MCF 10A (cell line): ENCODE data around the gene DPYD. TPM values are rescaled to one million over a fixed set of nuclear protein-coding genes. Genes with fewer than 3 reads are reported as not detected.

Source experiments
- BruUV-seq: library from RNA; stranded (reverse); fragments of 400-500 nt; replicated peaks from 2 replicates; lab custom pipeline; 2021; lab: Mats Ljungman, UMichigan
- CTCF ChIA-PET: fragments of 300-600 bp; sonication (Branson Sonifier 250); formaldehyde crosslinking; extraction: SDS; loops from one replicate; lab custom pipeline; 2021; ENCODE audit warnings: antibody characterized with exemption, inconsistent platforms; lab: Yijun Ruan, JAX
- POLR2A ChIA-PET: fragments of 300-600, 350-650 bp; sonication (Branson Sonifier 250); formaldehyde crosslinking; extraction: SDS; loops from one replicate; lab custom pipeline; 2020; ENCODE audit warnings: antibody characterized with exemption, inconsistent platforms; lab: Yijun Ruan, JAX
- DNase-seq: peaks from one replicate; pipeline ENCODE4 v3.0.0-alpha.2; 2018; ENCODE audit not compliant: unreplicated experiment
- H3K27ac Mint-ChIP-seq: one replicate; pipeline ENCODE4 v1.8.0; 2022; ENCODE audit warnings: mild to moderate bottlenecking, low read depth, mixed read lengths; ENCODE audit not compliant: unreplicated experiment
- H3K27me3 Mint-ChIP-seq: one replicate; pipeline ENCODE4 v1.8.0; 2022; ENCODE audit warnings: mixed read lengths; ENCODE audit not compliant: insufficient read depth, unreplicated experiment
- H3K36me3 Mint-ChIP-seq: one replicate; pipeline ENCODE4 v1.8.0; 2022; ENCODE audit warnings: mild to moderate bottlenecking, moderate library complexity, mixed read lengths; ENCODE audit not compliant: insufficient read depth, unreplicated experiment
- H3K4me1 Mint-ChIP-seq: one replicate; pipeline ENCODE4 v1.8.0; 2022; ENCODE audit warnings: mixed read lengths; ENCODE audit not compliant: insufficient read depth, unreplicated experiment
- H3K4me3 Mint-ChIP-seq: one replicate; pipeline ENCODE4 v1.8.0; 2022; ENCODE audit warnings: mild to moderate bottlenecking, moderate library complexity, mixed read lengths; ENCODE audit not compliant: unreplicated experiment
- H3K9me3 Mint-ChIP-seq: one replicate; pipeline ENCODE4 v1.8.0; 2022; ENCODE audit warnings: mixed read lengths; ENCODE audit not compliant: unreplicated experiment
- CTCF ChIP-seq: fragments of 200-600 bp; IDR thresholded peaks from one replicate; pipeline ENCODE4 v1.8.0; 2022; ENCODE audit warnings: antibody characterized with exemption, mild to moderate bottlenecking; ENCODE audit not compliant: unreplicated experiment
- intact Hi-C: fragments of 100-400 bp; cut with micrococcal nuclease; formaldehyde crosslinking; loops from 2 replicates; pipeline ENCODE4 v1.14.1; 2022
- total RNA-seq: library from RNA; stranded (reverse); gene quantifications from 2 replicates; pipeline ENCODE4 v1.2.3, GENCODE V29; 2022

Gene DPYD
- total RNA-seq, 1 experiment from 2014 or later = 48.2 TPM

GRCh38 chr1:97143236-97143882 lies 777.5 kb downstream of the DPYD start:
- Mint-ChIP-seq H3K9me3 (no peaks in the 10 kb centered on the region), H3K27me3 (no peaks in the 10 kb centered on the region), H3K4me3 (no peak overlapping the region), H3K36me3 (peaks cover 6% of the 10 kb centered on the region), H3K27ac (peak overlapping the region; percentile 93), H3K4me1 (peaks cover 56% of the 10 kb centered on the region)
- BruUV-seq = no TSS peak
- no peak for TF ChIP-seq CTCF
- intact Hi-C loops = loop anchor here (10.0 kb wide), 1 partner anchor 901 kb away; no protein-coding TSS in a partner anchor
- CTCF ChIA-PET = interaction anchor here (0.6 kb wide), 1 partner anchor 1291 kb away, joined by 3 read pairs; no protein-coding TSS in a partner anchor
- DNase-seq = peak; percentile 66
- POLR2A ChIA-PET = interaction anchor here (0.7 to 2.8 kb wide), 7 partner anchors 8 to 298 kb away, joined by 3 to 14 read pairs (median 4); no protein-coding TSS in a partner anchor

GRCh38 chr1:97140611-97141010 lies 780.2 kb downstream of the DPYD start:
- ChIA-PET CTCF (interaction anchor here (0.5 to 0.9 kb wide), 2 partner anchors 59 to 385 kb away, joined by 4 read pairs; no protein-coding TSS in a partner anchor), POLR2A (interaction anchor here (0.7 kb wide), 1 partner anchor 33 kb away, joined by 3 read pairs; no protein-coding TSS in a partner anchor)
- intact Hi-C loops = loop anchor here (10.0 kb wide), 1 partner anchor 904 kb away; no protein-coding TSS in a partner anchor
- peaks cover 50% of the 10 kb centered on the region for H3K4me1 Mint-ChIP-seq
- no peak for TF ChIP-seq CTCF
- H3K4me3 Mint-ChIP-seq = no peak overlapping the region
- H3K36me3 Mint-ChIP-seq = peaks cover 8% of the 10 kb centered on the region
- no peak overlapping the region for H3K27ac Mint-ChIP-seq
- no peaks in the 10 kb centered on the region for H3K27me3 Mint-ChIP-seq
- H3K9me3 Mint-ChIP-seq = no peaks in the 10 kb centered on the region
- BruUV-seq = no TSS peak
- DNase-seq = no peak

DNA sequence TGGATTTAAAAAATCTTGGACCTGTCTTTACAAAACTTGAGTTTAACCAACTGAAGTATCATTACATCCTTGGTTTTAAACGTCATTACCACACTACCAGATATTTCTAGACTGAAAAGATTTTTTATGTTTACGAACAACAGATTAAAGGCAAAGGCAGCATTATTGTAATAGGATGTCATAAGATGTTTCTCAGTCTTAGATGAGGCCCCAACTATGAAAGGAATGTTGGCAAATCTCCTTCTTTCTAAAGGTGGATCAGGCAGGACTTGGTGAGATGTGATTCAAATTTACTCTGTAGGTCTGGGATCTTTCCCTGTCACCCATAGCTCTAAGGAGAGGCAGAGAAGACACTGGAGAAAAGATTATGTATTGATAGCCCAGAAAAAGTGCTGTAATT lies 781.3 kb downstream of the DPYD start:
- intact Hi-C loops = loop anchor here (5.0 kb wide), 2 partner anchors 103 to 638 kb away; no protein-coding TSS in a partner anchor
- CTCF ChIA-PET = interaction anchor here (0.5 to 2.3 kb wide), 8 partner anchors 9 to 1915 kb away, joined by 3 to 15 read pairs (median 3); no protein-coding TSS in a partner anchor
- no TSS peak for BruUV-seq
- no peak for TF ChIP-seq CTCF
- Mint-ChIP-seq H3K36me3 (peaks cover 8% of the 10 kb centered on the region), H3K9me3 (no peaks in the 10 kb centered on the region), H3K27ac (no peak overlapping the region), H3K27me3 (no peaks in the 10 kb centered on the region), H3K4me3 (no peak overlapping the region), H3K4me1 (peaks cover 39% of the 10 kb centered on the region)
- DNase-seq = no peak
- POLR2A ChIA-PET = interaction anchor here (0.6 kb wide), 1 partner anchor 20 kb away, joined by 3 read pairs; no protein-coding TSS in a partner anchor

DNA sequence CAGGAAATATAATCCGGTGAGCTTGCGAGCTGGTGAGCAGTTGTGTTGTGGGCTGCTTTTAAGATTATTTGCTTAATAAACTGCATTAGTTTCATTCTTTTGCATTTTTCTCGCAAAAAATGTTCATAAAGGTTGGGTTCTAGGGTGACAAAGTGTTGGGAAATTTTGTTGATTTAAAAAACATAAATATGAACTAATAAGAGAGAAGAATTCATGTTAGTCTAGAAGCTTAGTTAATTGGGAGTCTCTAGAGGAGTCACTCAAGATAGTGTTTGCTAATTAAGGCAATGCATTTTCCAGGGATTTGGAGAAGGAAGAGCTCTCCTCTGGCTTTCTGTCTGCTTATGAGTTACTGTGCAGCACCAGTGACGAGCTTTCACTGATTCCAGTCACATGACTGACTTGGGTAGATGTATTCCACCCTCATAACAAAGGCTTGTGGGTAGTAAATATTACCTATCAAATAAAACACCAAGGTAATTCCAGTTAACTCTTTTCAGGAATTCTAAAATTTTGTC lies 782.3 kb downstream of the DPYD start:
- Mint-ChIP-seq H3K9me3 (no peaks in the 10 kb centered on the region), H3K4me1 (peaks cover 29% of the 10 kb centered on the region), H3K36me3 (peaks cover 8% of the 10 kb centered on the region), H3K4me3 (no peak overlapping the region), H3K27ac (no peak overlapping the region), H3K27me3 (no peaks in the 10 kb centered on the region)
- intact Hi-C loops = loop anchor here (1.0 to 5.0 kb wide), 4 partner anchors 104 to 682 kb away; no protein-coding TSS in a partner anchor
- POLR2A ChIA-PET = interaction anchor here (0.8 to 1.1 kb wide), 4 partner anchors 11 to 387 kb away, joined by 3 to 4 read pairs (median 3); no protein-coding TSS in a partner anchor
- no TSS peak for BruUV-seq
- no peak for TF ChIP-seq CTCF
- CTCF ChIA-PET = interaction anchor here (0.5 to 2.3 kb wide), 29 partner anchors 9 to 1862 kb away, joined by 3 to 15 read pairs (median 3); no protein-coding TSS in a partner anchor
- DNase-seq = no peak
